ENCODE measurements around the gene SART1. TPM values are rescaled to one million over a fixed set of nuclear protein-coding genes. Genes with fewer than 3 reads are reported as not detected.

The SART1 gene
- total RNA-seq, 1 donor from 2014 or later: 37.3 TPM

DNA sequence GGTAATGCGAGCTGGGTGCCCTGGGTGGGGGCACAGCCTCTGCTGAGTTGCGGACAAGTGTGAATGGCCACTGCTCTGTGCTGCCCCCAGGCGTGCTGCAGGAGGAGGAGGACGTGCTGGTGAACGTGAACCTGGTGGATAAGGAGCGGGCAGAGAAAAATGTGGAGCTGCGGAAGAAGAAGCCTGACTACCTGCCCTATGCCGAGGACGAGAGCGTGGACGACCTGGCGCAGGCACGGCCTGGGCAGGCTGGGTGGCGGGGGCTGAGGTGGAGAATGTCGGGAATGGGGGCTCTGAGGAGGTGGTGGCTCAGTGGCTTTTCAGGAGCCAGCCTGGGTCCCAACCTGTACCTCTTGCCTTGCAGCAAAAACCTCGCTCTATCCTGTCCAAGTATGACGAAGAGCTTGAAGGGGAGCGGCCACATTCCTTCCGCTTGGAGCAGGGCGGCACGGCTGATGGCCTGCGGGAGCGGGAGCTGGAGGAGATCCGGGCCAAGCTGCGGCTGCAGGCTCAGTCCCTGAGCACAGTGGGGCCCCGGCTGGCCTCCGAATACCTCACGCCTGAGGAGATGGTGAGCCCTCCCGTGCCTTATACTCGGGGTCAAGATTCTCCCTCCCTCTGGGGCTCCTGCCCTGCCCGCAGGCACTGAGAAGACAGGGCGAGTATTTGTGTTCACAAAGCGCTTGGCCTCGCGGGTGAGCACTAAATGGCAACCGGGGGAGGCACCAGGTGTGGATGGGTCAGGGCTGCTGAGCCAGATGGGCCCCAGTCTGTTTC, 4.6 kb downstream of the SART1 start:
- no peaks in the 10 kb centered on the region for H3K9me3 Mint-ChIP-seq (ENCODE audit: low read depth)
- H3K4me1 Mint-ChIP-seq (ENCODE audit: low read depth): peaks cover 24% of the 10 kb centered on the region
- H3K4me3 Mint-ChIP-seq (ENCODE audit: unreplicated experiment): no peak overlapping the region
- H3K27me3 Mint-ChIP-seq (ENCODE audit: low read depth): no peaks in the 10 kb centered on the region
- DNase-seq (ENCODE audit: low spot score): no peak
- TF ChIP-seq, protein P1, sequence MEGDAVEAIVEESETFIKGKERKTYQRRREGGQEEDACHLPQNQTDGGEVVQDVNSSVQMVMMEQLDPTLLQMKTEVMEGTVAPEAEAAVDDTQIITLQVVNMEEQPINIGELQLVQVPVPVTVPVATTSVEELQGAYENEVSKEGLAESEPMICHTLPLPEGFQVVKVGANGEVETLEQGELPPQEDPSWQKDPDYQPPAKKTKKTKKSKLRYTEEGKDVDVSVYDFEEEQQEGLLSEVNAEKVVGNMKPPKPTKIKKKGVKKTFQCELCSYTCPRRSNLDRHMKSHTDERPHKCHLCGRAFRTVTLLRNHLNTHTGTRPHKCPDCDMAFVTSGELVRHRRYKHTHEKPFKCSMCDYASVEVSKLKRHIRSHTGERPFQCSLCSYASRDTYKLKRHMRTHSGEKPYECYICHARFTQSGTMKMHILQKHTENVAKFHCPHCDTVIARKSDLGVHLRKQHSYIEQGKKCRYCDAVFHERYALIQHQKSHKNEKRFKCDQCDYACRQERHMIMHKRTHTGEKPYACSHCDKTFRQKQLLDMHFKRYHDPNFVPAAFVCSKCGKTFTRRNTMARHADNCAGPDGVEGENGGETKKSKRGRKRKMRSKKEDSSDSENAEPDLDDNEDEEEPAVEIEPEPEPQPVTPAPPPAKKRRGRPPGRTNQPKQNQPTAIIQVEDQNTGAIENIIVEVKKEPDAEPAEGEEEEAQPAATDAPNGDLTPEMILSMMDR (IDR thresholded peaks at IDR 0.05): no peak
- peaks cover 37% of the 10 kb centered on the region for H3K36me3 Mint-ChIP-seq (ENCODE audit: low read depth)
- H3K27ac Mint-ChIP-seq (ENCODE audit: unreplicated experiment): no peak overlapping the region

DNA sequence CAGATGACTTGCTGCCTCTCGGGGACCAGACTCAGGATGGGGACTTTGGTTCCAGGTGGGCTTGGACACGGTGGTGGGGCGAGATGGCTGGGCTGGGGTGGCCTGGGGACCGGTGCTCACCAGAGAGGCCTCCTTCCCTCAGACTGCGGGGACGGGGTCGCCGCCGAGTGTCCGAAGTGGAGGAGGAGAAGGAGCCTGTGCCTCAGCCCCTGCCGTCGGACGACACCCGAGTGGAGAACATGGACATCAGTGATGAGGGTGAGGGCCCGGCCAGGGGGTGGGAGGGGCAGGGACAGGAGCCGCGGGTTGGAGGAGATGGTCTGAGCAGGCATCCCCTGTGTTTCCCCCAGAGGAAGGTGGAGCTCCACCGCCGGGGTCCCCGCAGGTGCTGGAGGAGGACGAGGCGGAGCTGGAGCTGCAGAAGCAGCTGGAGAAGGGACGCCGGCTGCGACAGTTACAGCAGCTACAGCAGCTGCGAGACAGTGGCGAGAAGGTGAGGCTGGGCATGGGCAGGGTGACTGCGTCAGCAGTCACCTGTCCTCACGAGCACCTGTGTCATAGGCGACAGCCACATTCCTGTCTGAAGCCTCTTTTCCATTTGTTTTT, 5.9 kb downstream of the SART1 start:
- Mint-ChIP-seq H3K4me1 (ENCODE audit: low read depth) (peaks cover 16% of the 10 kb centered on the region), H3K9me3 (ENCODE audit: low read depth) (no peaks in the 10 kb centered on the region), H3K36me3 (ENCODE audit: low read depth) (peaks cover 39% of the 10 kb centered on the region), H3K27ac (ENCODE audit: unreplicated experiment) (no peak overlapping the region), H3K27me3 (ENCODE audit: low read depth) (no peaks in the 10 kb centered on the region), H3K4me3 (ENCODE audit: unreplicated experiment) (no peak overlapping the region)
- TF ChIP-seq, protein P1 (IDR thresholded peaks at IDR 0.05): no peak
- DNase-seq (ENCODE audit: low spot score): no peak

DNA sequence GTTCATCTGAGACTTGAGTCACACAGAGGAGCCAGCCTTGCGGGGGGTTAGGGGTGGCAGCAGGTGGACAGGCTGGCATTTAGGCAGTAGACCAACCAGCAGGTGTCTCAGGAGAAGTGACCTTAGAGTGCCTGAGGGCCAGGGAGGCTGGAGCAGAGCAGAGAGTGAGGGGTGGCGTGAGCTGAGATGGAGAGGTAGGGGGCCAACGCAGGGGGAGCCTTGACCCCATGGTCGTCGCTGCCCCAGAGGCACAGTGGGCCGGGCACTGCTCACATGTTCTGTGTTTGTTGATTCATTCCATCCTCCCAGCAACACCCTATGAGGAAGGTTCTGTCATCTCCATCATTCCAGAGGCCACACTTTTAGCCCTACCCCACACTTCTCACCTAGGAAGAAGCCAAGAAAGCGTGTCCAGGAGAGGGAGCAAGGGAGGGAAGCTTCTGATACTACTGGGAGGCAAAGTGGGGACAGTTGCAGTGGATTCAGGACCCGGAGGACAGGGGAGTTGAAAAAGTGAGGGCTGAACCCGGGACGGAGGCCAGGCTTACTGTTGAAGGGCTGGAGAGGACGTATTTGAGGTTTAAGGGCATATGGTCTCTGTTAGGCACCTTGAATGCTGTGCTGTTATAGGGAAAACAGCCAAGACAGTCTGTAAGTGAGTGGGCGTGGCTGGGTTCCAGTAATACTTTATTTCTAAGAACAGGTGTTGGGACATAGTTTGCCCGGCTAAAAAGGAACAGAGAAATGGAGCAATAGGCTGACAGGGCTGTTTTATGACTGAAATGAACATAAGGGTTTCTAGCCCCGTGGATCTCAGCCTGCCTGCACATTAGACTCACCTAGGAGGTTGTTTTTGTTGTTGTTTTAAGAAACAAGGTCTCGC, 7.3 kb downstream of the SART1 start:
- H3K27ac Mint-ChIP-seq (ENCODE audit: unreplicated experiment): no peak overlapping the region

DNA sequence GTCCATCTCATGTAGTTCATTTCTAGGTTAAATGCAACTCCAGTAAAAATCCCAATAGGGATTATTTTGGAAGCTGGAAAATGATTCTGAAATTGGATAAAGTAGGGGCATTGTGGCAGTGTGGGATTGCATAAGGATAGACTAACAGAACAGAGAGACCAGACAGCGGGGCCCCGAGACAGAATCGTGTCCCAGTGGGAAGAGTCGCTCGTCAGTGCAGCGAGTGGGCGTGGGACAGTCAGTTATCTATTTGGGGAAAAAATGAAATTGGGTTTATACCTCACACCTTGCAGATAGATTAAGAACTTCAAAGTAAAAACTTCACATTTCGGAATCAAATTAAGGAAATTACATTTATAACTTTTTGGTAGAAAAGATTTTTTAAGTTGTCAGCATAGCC, 10.6 kb downstream of the SART1 start:
- peaks cover 29% of the 10 kb centered on the region for H3K36me3 Mint-ChIP-seq (ENCODE audit: low read depth)
- H3K4me3 Mint-ChIP-seq (ENCODE audit: unreplicated experiment): no peak overlapping the region
- no peak for DNase-seq (ENCODE audit: low spot score)
- TF ChIP-seq, protein P1 (IDR thresholded peaks at IDR 0.05): no peak
- no peaks in the 10 kb centered on the region for H3K9me3 Mint-ChIP-seq (ENCODE audit: low read depth)
- H3K27me3 Mint-ChIP-seq (ENCODE audit: low read depth): no peaks in the 10 kb centered on the region
- no peaks in the 10 kb centered on the region for H3K4me1 Mint-ChIP-seq (ENCODE audit: low read depth)
- no peak overlapping the region for H3K27ac Mint-ChIP-seq (ENCODE audit: unreplicated experiment)

More for the DNA sequence above, 7.3 kb downstream of the SART1 start:
- Mint-ChIP-seq H3K27me3 (ENCODE audit: low read depth) (no peaks in the 10 kb centered on the region), H3K9me3 (ENCODE audit: low read depth) (no peaks in the 10 kb centered on the region), H3K4me1 (ENCODE audit: low read depth) (peaks cover 3% of the 10 kb centered on the region), H3K4me3 (ENCODE audit: unreplicated experiment) (no peak overlapping the region), H3K36me3 (ENCODE audit: low read depth) (peaks cover 39% of the 10 kb centered on the region)
- no peak for DNase-seq (ENCODE audit: low spot score)
- TF ChIP-seq, protein P1 (IDR thresholded peaks at IDR 0.05): no peak

Measured in chondrocyte (in vitro differentiated cells).